DMS153 treated with DMSO at 0.1 percent for 48 hours (cell line): ENCODE data around the gene ZFYVE19.
A peak's percentile ranks its signal among the peaks of the same experiment; 100 is the strongest.

Experiments
- DNase-seq: peaks from one replicate; lab custom pipeline; 2025; ENCODE audit not compliant: unreplicated experiment; lab: John Stamatoyannopoulos, UW

Gene ZFYVE19

DNA sequence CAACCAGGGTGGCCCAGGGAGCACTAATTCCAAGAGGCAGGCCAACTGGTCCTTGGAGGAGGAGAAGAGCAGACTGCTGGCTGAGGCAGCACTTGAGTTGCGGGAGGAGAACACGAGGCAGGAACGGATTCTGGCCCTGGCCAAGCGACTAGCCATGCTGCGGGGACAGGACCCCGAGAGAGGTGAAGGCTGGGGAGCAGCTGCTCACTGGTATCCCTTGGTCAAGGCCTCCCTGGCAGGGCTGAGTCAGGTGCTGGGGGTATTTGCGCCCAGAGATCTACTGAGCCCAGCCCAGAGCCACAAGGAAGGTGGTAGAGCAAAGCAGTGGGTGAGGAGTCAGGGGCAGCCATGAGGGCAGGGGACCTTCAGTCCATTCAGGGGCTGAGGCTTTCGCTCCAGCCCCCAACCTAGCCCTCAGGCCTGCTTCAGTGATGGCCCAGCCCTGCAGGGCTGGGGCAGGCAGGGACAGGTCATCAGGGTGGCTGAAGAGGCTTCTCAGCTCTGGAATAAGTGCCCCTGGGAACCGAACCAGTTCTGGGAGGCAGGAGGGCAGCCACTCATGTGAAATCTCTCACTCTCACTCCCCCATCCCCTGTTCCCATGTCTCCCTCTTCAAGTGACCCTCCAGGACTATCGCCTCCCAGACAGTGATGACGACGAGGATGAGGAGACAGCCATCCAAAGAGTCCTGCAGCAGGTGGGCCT is 6.0 kb downstream of the ZFYVE19 start:
- DNase-seq, result no peak

DNA sequence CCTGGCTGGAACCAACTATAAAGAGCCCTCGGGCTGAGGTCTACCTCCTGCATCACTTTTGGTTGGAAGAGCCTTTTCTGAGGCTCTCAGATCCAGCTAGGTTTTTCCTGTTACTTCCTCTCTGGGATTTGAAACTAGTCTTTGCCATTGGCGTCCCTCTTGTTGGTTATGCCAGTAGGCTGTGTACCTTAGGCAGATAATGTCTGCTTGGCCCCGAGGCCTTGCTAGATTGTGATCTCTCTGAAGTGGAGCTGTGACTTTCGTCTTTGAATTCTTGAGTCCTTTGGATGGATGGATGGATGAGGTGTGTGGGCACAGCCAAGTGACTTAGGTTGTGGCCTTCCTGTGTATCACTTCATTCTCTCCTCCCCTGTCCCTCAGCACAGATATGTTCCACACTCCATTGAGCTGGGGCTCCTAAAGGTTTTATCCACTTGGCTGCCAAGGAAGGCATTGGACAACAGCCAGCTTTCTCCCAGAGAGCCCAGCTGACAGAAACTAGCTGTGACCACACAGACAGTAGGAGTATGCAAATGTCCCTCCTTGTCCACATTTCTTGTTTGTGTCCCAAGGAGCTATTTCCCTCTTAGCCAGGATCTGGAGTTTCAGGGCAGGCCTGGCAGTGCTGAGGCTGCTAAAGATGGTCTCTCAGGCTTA is 8.3 kb downstream of the ZFYVE19 start:
- DNase-seq, result no peak

DNA sequence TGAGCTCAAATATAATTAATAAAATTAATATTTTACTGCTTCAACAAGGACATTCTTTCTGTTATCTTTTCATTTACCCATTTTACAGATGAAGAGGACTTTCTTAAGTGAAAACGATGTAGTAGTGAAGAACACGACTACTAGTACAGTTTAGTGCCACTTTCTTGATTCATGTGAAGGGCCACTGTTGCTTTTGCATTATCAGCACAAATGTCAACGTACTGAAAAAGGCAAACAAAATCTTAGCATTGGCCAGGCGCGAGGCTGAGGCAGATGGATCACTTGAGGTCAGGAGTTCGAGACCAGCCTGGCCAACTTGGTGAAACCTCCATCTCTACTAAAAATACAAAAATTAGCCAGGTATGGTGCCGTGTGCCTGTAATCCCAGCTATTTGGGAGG is 12.2 kb downstream of the ZFYVE19 start:
- no peak for DNase-seq

DNA sequence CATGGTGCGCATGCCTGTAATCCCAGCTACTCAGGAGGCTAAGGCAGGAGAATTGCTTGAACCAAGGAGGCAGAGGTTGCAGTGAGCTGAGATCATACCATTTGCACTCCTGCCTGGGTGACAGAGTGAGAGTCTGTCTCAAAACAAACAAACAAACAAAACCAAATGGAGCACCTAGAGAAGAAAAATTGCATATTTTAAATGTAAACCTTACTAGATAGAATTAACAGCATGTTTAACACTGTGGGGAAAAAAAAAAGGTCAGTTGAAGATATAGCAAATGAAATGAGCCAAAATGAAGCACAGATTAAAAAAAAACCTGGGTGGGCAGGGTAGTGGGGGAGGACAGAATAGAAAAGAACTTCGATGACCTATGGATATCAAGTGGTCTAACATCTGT is 14.3 kb downstream of the ZFYVE19 start:
- no peak for DNase-seq

DNA sequence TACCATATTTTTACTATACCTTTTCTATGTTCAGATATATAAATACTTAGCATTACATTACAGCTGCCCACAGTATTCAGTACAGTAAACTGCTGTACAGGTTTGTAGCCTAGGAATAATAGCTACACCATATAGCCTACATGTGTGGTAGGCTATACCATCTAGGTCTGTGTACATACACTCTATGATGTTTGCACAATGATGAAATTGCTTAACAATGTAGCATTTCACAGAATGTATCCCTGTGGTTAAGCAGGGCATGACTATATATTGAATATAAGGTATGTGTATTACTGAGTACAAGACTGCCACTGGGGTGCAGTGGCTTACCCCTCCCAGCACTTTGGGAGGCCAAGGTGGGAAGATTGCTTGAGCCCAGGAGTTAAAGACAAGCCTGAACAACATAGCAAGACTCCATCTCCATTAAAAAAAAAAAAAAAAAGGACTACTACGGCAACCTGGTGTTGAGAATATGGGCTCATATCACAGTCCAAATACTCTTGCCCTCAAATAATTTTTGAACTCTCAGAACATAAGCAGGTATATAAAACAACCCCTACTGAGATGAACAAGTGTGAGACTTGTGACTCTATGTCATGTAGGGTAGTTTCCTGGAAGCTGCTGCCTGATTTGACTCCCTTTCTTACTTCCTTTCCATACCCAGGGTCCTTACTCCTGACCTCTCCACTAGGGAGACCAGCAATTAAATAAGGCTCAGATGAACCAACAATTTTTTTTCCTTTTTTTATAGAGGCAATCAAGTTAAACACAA is 16.9 kb downstream of the ZFYVE19 start:
- no peak for DNase-seq

DNA sequence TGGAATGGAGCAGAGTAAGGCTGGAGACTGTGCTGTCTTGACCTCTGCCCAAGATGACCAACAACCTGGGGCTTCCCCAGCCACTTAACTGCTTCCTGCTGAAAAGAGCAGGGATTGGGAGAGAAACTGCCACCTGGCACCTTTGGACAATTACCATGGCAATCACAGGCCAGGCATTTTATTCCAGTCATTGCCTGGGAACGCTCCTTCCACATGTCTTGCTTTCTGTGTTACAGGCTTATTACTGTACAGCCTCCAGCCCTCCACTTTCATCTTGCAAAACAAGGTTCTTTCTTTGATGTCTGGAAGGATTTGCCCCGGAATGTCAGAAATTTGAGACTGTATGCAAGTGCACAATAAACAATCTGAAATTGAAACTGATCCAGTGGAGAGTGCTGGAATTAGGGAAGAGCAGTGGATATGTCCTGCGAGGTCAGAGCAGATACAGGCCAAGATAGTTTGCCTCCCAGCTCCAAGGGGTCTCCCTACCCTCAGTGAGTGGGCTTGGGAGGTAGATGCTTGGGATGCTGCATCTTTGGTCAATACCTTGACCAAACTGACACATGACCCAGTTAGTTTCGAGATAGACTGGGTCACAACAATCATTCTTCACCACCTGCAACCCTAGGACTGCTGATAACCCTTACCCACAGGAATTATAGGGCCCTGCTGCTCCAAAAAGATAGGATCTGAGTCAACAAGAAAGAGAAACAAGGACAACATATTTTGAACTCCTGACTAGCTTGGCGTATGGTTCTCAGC is 19.0 kb downstream of the ZFYVE19 start:
- DNase-seq, result no peak

DNA sequence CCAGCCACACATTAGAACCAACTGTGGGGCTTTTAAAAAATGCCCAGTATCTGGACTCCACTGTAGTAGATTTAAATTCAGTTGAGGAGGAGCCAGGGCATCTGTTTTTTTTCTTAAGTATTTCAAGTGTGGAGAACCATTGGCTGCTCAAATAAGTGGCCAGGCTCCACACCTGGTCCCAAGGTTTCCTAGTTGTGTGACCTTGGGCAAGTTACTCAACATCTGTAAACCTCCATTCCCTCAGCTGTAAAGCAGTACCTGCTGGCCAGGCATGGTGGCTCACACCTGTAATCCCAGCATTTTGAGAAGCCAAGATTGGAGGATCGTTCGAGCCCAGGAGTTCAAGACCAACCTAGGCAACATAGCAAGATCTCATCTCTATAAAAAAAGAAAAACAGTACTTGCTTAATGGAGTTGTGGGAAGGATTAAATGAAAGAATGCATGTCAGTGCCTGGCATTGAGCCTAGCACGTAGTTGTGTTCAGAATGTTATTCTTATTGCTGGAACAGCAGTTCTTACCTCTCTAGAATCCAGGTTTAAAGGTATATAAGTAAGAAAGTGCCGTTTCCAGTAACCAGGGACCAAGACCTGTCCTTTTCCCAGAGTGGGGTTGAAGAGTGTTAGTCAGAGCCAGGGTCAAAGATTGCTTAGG is 19.7 kb downstream of the ZFYVE19 start:
- DNase-seq, result no peak

DNA sequence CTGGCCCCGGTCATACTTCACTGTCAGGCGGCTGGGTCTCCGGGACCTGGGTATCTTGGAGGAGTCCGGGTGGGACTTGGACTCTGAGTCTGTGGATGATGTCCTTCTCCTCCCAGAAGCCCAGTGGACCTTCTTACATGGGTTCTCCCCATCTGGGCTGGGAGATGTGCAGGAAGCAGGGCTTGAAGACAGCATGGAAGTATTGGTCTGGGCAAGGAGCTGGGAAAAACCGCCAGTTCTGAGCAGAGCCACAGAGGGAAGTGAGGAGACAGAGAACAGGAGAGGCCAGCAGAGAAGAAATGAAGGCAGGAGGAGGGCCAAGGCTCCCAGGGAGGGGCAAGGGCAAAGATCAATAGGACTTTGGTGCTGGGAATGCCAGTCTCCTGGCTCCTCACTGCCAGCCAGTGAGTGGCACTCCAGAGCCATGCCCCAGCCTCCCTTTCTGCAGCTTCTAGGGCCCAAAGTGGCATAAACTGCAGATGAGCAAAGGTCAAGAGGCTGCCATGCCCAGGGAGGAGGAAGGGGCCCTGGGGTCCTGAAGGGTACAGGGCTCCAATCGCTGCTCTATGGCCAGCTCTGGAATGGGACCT is 21.7 kb downstream of the ZFYVE19 start, which contains the start of gene PPP1R14D:
Gene PPP1R14D (minus strand): TSS at position 262 of the 590 bp plus-strand sequence. CDS start 67 bp downstream, at position 195.
- DNase-seq, result no peak

DNA sequence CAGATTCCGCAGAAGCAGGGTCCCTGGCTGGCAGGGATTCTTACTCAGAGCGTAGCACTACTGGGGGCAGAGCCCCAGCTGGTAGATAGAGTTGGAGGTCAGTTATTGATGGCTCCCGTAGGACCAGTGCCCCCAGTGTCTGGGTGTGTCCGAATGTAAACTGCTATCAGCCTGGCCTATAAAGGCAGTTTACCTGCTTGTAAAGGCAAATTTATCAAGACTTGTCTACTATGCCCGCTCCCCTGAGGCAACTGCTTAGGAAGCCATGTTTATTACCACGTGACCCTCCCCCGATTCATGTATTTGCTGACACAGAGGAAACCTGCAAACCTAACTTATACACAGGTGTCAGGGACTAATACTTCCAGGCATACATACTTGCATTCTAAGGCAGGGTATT is 22.2 kb downstream of the ZFYVE19 start:
- no peak for DNase-seq

DNA sequence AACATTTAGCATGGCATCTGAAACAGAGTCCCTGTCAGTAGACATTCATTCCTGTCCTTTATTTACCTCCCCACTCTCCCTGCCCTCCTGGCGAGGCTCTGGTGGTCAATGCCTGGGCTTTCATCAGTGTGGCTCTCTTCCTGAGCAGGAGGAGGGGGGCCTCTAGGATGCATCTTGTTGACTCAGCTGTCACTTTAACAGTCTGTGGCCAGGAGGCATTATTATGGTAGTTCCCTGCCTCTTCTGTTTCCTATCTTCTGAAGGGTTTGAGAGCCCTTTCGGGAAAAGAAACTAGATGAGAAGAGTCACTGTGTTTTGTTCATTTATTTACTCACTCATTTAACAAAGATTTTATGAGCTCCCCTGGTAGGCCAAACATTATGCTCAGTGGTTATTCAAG is 24.0 kb downstream of the ZFYVE19 start:
- peak; percentile 76 for DNase-seq

DNA sequence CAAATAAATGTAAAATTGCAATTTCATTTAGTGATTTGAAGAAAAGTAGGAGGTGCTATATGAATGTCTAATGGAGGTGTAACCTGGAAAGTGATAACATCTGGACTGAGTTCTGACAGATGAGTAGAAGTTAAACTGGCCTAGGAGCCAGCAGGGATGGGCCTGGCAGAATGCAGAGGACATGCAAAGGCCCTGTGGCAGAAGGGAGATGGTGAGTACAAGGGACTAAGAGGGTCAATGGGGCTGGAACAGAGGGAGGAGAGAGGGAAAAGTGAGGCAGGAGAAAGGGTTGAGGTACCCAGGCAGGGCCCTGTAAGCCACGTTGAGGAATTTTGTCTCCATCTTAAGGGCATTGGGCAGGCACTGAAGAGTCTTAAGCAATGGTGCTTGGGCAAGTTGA is 25.0 kb downstream of the ZFYVE19 start:
- DNase-seq, result no peak

DNA sequence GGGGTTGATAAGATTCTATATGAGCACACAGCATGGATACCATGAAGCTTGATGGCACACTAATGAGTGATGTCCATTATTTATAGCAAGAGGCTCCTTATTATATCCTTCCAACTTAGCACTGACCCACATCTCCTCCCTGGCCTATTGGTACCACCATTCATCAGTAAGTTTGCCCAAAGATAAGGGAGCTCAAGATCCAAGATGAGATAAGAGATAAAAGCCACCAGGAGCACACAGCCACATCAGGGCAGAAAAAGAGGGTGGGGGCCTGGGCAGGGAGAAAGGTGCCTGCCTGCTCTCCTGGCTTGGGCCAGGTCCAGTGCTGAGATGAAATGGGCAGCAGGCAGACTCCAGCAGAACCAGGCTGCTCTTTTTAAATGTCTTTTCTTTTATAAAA is 26.0 kb downstream of the ZFYVE19 start:
- no peak for DNase-seq

DNA sequence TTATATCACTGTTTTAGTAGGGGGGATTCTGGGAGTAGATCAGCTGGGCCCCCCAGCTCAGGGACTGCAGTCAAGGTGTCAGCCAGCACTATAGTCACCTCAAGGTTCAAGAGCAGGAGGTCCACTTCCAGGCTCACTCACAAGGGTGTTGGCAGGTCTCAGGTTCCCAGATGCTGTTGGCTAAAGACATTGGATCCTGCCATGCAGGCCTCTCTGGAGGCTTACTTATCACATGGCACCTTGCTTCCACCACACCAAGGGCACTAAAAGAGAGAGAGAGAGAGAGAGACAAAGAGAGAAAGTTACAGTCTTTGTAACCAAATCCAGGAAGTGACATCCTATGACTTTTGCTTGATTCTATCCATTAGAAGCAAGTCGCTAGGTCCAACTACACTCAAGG is 29.1 kb downstream of the ZFYVE19 start:
- DNase-seq, result no peak

DNA sequence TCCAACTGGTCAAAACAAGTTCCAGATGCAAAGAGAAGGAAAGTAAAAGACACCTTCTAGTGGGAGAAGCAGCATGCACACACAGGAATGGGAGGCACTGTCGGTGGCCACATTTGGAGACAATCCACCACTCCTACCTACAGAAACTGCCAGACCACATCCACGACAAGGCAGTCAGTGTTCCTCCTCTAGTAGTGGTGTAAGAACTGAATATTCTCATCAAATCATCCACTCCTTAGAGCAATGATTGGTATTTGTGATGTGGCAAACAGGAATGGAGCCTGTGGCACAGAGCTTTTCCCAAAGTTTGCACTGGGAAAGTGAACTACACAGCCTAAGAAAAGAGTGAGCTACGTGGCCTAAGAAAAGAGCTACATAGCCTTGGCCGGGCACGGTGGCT is 31.9 kb downstream of the ZFYVE19 start:
- no peak for DNase-seq

DNA sequence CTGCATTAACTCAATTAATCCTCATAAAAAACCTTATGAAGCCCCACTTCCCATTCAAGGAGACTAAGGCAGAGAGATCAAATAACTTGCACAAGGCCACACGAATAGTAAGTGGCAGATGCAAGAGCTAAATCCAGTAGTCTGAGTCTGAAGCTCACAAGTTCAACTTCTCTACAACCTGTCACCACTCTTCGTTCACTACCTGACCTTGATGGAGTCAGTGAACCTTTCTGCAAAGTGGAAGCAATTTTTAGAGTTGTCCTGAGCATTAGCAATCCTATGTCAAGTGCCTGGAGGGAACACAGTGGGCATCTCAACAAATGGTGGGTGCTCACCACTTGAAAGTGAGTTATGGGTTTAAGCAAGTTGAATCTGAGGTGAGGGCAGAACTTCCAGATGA is 34.9 kb downstream of the ZFYVE19 start:
- no peak for DNase-seq

DNA sequence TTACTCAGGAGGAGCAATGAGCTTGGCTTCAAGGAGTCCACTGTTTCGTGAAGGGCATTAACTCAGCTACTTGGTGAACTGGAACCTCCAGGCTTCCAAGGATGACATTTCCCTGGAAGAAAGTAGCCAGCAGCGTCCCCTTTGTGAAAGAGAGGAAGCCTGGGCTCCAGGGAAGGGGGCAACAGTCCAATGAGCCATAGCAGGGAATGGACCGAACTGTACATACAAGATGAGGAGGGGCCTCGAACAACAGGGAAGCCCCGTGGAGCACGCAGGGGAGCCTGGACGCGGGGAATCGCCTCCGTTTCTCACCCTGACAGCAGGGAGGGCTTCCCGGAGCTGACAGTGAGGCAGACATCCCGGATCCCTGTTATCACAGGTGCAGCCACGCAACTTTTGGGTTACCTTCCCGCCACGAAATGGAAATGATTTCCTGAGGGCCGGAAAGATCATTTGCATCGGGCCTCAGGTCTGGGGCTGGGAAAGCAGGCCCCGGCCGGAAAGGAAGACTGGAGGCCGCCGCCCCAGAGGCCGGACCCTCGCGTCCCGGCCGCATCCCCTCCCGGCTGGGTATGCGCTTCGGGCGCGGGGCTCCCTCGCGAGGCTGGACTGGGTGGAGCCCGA is 36.5 kb downstream of the ZFYVE19 start:
- DNase-seq, result no peak

DNA sequence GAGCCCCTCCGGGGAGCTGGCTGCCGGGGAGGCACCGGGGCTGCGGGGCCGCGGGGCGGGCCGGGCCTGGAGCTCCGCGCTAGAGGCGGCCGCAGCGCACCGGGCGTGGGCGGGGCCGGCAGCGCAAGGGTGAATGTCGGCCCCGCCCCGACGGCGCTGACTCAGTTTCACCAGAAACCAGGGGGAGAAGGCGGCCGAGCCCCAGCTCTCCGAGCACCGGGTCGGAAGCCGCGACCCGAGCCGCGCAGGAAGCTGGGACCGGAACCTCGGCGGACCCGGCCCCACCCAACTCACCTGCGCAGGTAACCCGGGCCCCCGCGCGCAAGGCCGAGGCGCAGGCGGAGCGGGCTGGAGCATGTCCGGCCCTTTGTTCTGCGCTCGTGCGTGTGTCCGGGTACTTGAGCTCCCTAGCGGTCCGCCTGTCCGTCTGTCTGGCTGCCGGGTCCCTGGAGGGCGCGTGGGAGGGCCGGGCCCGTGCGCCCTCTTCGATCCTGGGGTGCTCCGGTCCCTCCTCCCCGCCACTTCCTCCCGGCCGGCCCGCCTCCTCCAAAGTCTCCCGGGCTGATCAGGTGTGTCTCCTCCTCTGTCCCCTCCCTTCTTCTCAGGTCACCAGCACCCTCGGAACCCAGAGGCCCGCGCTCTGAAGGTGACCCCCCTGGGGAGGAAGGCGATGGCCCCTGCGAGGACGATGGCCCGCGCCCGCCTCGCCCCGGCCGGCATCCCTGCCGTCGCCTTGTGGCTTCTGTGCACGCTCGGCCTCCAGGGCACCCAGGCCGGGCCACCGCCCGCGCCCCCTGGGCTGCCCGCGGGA is 37.2 kb downstream of the ZFYVE19 start, which contains the start of gene SPINT1:
Gene SPINT1 (plus strand): TSS at position 164 of the 811 bp plus-strand sequence. CDS start 507 bp downstream, at position 671.
- no peak for DNase-seq

DNA sequence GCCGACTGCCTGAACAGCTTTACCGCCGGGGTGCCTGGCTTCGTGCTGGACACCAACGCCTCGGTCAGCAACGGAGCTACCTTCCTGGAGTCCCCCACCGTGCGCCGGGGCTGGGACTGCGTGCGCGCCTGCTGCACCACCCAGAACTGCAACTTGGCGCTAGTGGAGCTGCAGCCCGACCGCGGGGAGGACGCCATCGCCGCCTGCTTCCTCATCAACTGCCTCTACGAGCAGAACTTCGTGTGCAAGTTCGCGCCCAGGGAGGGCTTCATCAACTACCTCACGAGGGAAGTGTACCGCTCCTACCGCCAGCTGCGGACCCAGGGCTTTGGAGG is 37.8 kb downstream of the ZFYVE19 start:
- DNase-seq, result no peak

DNA sequence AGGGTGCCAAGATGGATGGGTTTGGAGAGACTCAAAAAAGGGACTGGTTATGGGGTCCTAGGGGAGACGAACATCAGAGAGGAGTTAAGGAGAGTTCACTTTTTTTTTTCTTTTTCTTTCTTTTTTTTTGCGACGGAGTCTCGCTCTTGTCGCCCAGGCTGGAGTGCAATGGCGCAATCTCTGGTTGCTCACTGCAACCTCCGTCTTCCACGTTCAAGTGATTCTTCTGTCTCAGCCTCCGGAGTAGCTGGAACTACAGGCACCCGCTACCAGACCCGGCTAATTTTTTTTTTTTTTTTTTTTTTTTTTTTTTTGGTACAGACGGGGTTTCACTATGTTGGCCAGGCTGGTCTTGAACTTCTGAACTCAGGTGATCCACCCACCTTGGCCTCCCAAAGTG is 38.1 kb downstream of the ZFYVE19 start:
- no peak for DNase-seq
